K562 (cell line): ENCODE measurements around the gene RCSD1. TPM values are rescaled to one million over a fixed set of nuclear protein-coding genes. Genes with fewer than 3 reads are reported as not detected.
A peak's percentile ranks its signal among the peaks of the same experiment; 100 is the strongest.

Source experiments
- EP300 ChIP-seq: IDR thresholded peaks from 2 replicates; pipeline ENCODE4 v1.6.1; 2012; ENCODE audit warnings: low read length, improper control_type of control experiment
- FOS ChIP-seq: IDR thresholded peaks from 3 replicates; pipeline ENCODE4 v1.6.1; 2011; ENCODE audit not compliant: insufficient read length; ENCODE audit errors: extremely low read depth
- ILK ChIP-seq: fragments of 450-650 bp; IDR thresholded peaks from 2 replicates; pipeline ENCODE4 v1.6.1; 2016; ENCODE audit warnings: missing genetic modification characterization, low read depth, mild to moderate bottlenecking, missing compliant biosample characterization, moderate library complexity, borderline replicate concordance
- L3MBTL2 ChIP-seq: fragments of 450-650 bp; IDR thresholded peaks from 2 replicates; pipeline ENCODE4 v1.6.1; 2016; ENCODE audit warnings: mild to moderate bottlenecking, moderate library complexity
- MECOM ChIP-seq: fragments of 250-450 bp; sonication (Bioruptor Pico); IDR thresholded peaks from 2 replicates; pipeline ENCODE4 v1.8.0; 2022; ENCODE audit warnings: inconsistent platforms
- NCOR1 ChIP-seq: fragments of 450-650 bp; IDR thresholded peaks from 2 replicates; pipeline ENCODE4 v1.6.1; 2016; ENCODE audit warnings: mild to moderate bottlenecking, moderate library complexity
- RBM17 ChIP-seq: fragments of 200-400 bp; formaldehyde crosslinking; IDR thresholded peaks from 2 replicates; pipeline ENCODE4 v1.6.1; 2017; ENCODE audit warnings: low read depth, mild to moderate bottlenecking, low read length, borderline replicate concordance
- RERE ChIP-seq: sonication (generic); formaldehyde crosslinking; IDR thresholded peaks from 2 replicates; pipeline ENCODE4 v1.8.0; 2023; ENCODE audit warnings: missing genetic modification reagents, mild to moderate bottlenecking, borderline replicate concordance
- TRIM24 ChIP-seq, 2 experiments: fragments of 450-650 bp; IDR thresholded peaks; 2 replicates each; pipeline ENCODE4 v1.6.1; 2016
- TRIM28 ChIP-seq: fragments of 450-650 bp; IDR thresholded peaks from 2 replicates; pipeline ENCODE4 v1.6.1; 2017
- WHSC1 ChIP-seq: IDR thresholded peaks from one replicate; pipeline ENCODE4 v1.6.1; 2012; ENCODE audit warnings: low read length, control low read depth, inconsistent platforms
- ZFP1 ChIP-seq: fragments of 450-650 bp; formaldehyde crosslinking; IDR thresholded peaks from 2 replicates; pipeline ENCODE4 v1.4.0; 2020; ENCODE audit warnings: mild to moderate bottlenecking, mixed read lengths
- ZNF766 ChIP-seq: fragments of 200-800 bp; sonication (Bioruptor generic); conservative IDR thresholded peaks from 2 replicates; pipeline ENCODE4 v1.6.1; 2016; ENCODE audit warnings: missing genetic modification characterization, missing compliant biosample characterization
- polyA plus RNA-seq, 8 experiments: library from polyadenylated mRNA; depleted of rRNA in 4 of 8; stranded (reverse) in 5 of 8; unstranded in 3 of 8; fragments of >200 nt; fragmentation: Nextera tagmentation in 2 of 8; fragmentation: Illumina TruSeq in 1 of 8; extraction: Ambion mirVana in 2 of 8; extraction: Trizol in 1 of 8; gene quantifications; 2 replicates each; pipeline versions ENCODE4 v1.2.1 to v1.2.3, GENCODE V29; 2011 to 2014; ENCODE audit warnings: inconsistent platforms in 1 of 8, missing spikeins in 1 of 8
- total RNA-seq, 7 experiments: library from RNA; depleted of rRNA in 6 of 7; stranded (reverse); fragments of >200 nt in 6 of 7; fragmentation: Illumina TruSeq in 2 of 7; extraction: Trizol in 2 of 7; gene quantifications; 2 replicates each; pipeline versions ENCODE4 v1.2.1 to v1.2.3, GENCODE V29; 2011 to 2021; ENCODE audit warnings: low replicate concordance in 1 of 7
- TF ChIP-seq, protein P1 (sequence below), 2 experiments: IDR thresholded peaks; 2 replicates each; pipeline ENCODE4 v1.6.1; 2012; ENCODE audit warnings: improper control_type of control experiment in 2 of 2, low read depth in 2 of 2, low read length in 2 of 2, borderline replicate concordance in 1 of 2
- TF ChIP-seq, protein P2 (sequence below): IDR thresholded peaks from 2 replicates; pipeline ENCODE4 v1.6.1; 2011; ENCODE audit warnings: borderline replicate concordance, low read depth, mild to moderate bottlenecking, moderate library complexity, low read length; ENCODE audit not compliant: insufficient read depth, poor library complexity, severe bottlenecking
- TF ChIP-seq, protein P3 (sequence below): fragments of 450-650 bp; IDR thresholded peaks from 2 replicates; pipeline ENCODE4 v1.6.1; 2014; ENCODE audit warnings: low read depth, mild to moderate bottlenecking, moderate library complexity, borderline replicate concordance

Gene RCSD1
- total and polyA plus RNA-seq, 9 of the 15 experiments (the other 6 are each of a cell fraction or from before 2014, with no cell fraction given) = 7.8 to 69.8 (median 45.3) TPM

GRCh38 chr1:167625040-167625823, 4.8 kb upstream of the RCSD1 start (continued):
- TF ChIP-seq RERE (CRISPR knock-in tag) = no peak
- no peak for TF ChIP-seq L3MBTL2
- TF ChIP-seq, protein P1, sequence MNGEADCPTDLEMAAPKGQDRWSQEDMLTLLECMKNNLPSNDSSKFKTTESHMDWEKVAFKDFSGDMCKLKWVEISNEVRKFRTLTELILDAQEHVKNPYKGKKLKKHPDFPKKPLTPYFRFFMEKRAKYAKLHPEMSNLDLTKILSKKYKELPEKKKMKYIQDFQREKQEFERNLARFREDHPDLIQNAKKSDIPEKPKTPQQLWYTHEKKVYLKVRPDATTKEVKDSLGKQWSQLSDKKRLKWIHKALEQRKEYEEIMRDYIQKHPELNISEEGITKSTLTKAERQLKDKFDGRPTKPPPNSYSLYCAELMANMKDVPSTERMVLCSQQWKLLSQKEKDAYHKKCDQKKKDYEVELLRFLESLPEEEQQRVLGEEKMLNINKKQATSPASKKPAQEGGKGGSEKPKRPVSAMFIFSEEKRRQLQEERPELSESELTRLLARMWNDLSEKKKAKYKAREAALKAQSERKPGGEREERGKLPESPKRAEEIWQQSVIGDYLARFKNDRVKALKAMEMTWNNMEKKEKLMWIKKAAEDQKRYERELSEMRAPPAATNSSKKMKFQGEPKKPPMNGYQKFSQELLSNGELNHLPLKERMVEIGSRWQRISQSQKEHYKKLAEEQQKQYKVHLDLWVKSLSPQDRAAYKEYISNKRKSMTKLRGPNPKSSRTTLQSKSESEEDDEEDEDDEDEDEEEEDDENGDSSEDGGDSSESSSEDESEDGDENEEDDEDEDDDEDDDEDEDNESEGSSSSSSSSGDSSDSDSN (IDR thresholded peaks at IDR 0.05; ENCODE audit: borderline replicate concordance in 1 of 2, low read depth in 2 of 2, low read length in 2 of 2) = no peak
- no peak for TF ChIP-seq ILK (tag)
- TF ChIP-seq WHSC1 = no peak
- TF ChIP-seq FOS = no peak
- TF ChIP-seq, protein P2, sequence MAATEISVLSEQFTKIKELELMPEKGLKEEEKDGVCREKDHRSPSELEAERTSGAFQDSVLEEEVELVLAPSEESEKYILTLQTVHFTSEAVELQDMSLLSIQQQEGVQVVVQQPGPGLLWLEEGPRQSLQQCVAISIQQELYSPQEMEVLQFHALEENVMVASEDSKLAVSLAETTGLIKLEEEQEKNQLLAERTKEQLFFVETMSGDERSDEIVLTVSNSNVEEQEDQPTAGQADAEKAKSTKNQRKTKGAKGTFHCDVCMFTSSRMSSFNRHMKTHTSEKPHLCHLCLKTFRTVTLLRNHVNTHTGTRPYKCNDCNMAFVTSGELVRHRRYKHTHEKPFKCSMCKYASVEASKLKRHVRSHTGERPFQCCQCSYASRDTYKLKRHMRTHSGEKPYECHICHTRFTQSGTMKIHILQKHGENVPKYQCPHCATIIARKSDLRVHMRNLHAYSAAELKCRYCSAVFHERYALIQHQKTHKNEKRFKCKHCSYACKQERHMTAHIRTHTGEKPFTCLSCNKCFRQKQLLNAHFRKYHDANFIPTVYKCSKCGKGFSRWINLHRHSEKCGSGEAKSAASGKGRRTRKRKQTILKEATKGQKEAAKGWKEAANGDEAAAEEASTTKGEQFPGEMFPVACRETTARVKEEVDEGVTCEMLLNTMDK = no peak
- no peak for TF ChIP-seq EP300
- TF ChIP-seq MECOM (CRISPR knock-in tag) = no peak
- TF ChIP-seq ZNF766 (CRISPR knock-in tag) = no peak
- no peak for TF ChIP-seq NCOR1
- peak; percentile 80 to 85 for TF ChIP-seq TRIM24 (IDR thresholded peaks at IDR 0.05)
- TF ChIP-seq, protein P3, sequence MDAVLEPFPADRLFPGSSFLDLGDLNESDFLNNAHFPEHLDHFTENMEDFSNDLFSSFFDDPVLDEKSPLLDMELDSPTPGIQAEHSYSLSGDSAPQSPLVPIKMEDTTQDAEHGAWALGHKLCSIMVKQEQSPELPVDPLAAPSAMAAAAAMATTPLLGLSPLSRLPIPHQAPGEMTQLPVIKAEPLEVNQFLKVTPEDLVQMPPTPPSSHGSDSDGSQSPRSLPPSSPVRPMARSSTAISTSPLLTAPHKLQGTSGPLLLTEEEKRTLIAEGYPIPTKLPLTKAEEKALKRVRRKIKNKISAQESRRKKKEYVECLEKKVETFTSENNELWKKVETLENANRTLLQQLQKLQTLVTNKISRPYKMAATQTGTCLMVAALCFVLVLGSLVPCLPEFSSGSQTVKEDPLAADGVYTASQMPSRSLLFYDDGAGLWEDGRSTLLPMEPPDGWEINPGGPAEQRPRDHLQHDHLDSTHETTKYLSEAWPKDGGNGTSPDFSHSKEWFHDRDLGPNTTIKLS = no peak
- no peak for TF ChIP-seq RBM17
- TF ChIP-seq ZFP1 = 0 out of 2 replicates have a peak, but pooled peaks have one; percentile 11
- peak; percentile 75 for TF ChIP-seq TRIM28
